AG10803 (cell line): ENCODE results near the gene COPZ1.

Experiments
- DNase-seq: peaks from one replicate; pipeline ENCODE4 v3.0.0; 2010; ENCODE audit warnings: low read depth
- H3K4me3 ChIP-seq: 2 replicates; pipeline ENCODE4 v1.5.1; 2011; ENCODE audit warnings: mild to moderate bottlenecking, low read length, control low read depth
- CTCF ChIP-seq: conservative IDR thresholded peaks from 2 replicates; pipeline ENCODE4 v1.5.1; 2011; ENCODE audit warnings: mild to moderate bottlenecking, low read length, control low read depth, inconsistent platforms

COPZ1 gene

GRCh38 chr12:54368709-54369596 lies 44.0 kb downstream of the COPZ1 start:
- peak; percentile 87 for TF ChIP-seq CTCF
- DNase-seq, result peak; percentile 83
- peak overlapping the region; percentile 17 for H3K4me3 ChIP-seq

- TF ChIP-seq CTCF, result no peak
- DNase-seq, result no peak
Measured at GRCh38 chr12:54369597-54370131, 44.7 kb downstream of the COPZ1 start.

GRCh38 chr12:54370171-54370730 lies 45.3 kb downstream of the COPZ1 start:
- H3K4me3 ChIP-seq, result peak overlapping the region; percentile 59
- TF ChIP-seq CTCF, result peak; percentile 80
- peak; percentile 81 for DNase-seq

More at GRCh38 chr12:54369597-54370131, 44.7 kb downstream of the COPZ1 start:
- H3K4me3 ChIP-seq, result peak overlapping the region; percentile 22

- no peak overlapping the region for H3K4me3 ChIP-seq
- DNase-seq, result peak; percentile 54
- no peak for TF ChIP-seq CTCF
Measured at GRCh38 chr12:54371328-54372112, 46.6 kb downstream of the COPZ1 start.

GRCh38 chr12:54372113-54372806 lies 47.3 kb downstream of the COPZ1 start:
- no peak for TF ChIP-seq CTCF
- no peak overlapping the region for H3K4me3 ChIP-seq
- no peak for DNase-seq

- no peak for TF ChIP-seq CTCF
Measured at GRCh38 chr12:54373649-54374561, 49.0 kb downstream of the COPZ1 start.

More at GRCh38 chr12:54373649-54374561, 49.0 kb downstream of the COPZ1 start:
- DNase-seq, result no peak
- H3K4me3 ChIP-seq, result no peak overlapping the region
